HG02642 (cell line): ENCODE results near the gene MTMR12.
"Not testable (repeated sequence)": the region's sequence is repeated elsewhere in the genome, so short reads cannot be mapped to it uniquely, and the experiment has no call there.

Experiments used
- ATAC-seq: cut with Tn5 transposase; IDR thresholded peaks from one replicate; pipeline ENCODE4 v1.9.1; 2021; ENCODE audit warnings: mild to moderate bottlenecking; ENCODE audit not compliant: unreplicated experiment, poor library complexity

The MTMR12 gene

DNA sequence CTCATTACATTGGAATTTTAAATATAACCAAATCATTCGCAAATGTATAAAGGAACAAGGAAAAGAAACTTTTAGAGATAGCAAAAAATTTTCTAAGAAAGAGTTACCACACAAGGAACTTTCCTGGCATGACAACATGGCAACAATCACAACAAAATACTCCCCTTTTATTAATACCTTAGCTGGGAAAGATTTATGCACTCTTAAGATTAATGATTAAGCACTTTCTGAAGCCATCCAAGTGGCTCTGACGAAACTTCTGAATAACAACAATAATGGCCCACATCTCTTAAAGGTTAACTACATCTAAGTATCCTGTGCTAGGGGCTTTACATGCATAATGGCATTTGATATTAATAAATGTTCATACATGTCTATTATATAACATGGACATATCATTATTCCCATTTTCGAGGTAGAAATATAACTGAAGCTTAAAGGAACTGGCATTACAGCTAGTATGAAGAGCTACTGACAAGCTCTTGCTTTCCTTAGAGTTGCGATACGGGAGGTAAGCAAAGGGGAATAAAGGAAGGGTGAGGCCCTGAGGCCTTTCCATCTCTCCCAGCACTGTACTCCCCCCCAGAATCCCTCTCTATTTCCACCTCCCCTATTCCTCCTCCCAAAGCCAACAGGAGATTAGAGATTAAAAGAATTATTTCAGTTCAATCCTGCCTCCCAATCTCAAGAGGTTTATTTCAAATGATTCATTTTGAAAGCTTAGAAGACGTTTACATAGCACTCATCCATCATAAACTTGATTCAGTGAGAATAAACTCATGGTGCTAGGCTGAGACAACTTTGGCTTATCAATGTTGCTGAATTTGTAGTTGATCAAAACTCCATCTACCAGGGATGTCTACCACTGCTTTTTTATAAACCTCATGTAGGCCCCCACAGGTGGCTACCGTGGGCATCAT lies 9.6 kb downstream of the MTMR12 start:
- ATAC-seq: no peak

DNA sequence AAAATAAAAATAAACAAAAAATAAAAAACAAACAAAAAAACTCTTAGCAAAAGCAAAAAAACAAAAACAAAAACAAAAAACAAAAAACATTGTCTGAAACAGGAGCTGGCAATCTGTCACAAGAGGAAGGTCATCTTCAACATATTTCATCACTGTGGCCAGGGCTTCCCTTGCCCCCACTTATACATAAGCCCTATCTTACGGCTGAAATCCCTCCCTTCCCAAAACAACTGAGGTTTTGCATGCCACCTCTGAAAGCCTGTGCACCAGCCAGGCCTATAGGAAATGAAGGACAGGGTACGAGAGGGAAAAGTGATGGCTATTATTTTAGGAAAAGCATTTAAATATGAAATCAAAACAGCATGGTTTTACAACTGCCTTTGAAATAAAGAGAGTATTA lies 10.8 kb downstream of the MTMR12 start:
- no peak for ATAC-seq

DNA sequence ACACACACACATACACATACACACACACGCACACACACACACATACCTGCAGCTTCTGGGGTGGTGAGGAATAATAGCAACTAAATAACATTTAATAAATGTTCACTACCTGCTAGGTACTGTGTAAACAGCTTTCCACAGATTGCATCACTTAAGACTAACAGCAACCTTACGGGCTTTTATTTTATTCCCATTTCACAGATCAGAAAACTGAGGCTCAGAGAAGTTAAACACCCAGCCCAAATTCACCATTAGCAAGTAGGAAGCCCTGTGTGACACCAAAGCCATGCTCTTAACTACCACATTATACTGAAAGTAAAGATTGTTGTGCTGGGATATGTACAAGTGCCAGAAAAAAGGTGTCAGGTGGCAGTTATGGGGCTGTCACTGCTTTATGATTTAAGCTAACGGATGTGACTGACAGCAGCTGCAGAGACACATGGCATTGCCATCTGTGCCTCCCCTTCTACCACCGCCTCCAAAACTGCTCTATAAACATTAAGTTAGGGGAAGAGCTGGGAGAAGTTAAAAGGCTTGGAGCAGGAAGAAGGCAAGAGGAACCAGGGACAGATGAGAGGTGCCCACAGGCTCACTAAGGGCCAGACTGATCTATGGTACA lies 13.6 kb downstream of the MTMR12 start:
- ATAC-seq: no peak

DNA sequence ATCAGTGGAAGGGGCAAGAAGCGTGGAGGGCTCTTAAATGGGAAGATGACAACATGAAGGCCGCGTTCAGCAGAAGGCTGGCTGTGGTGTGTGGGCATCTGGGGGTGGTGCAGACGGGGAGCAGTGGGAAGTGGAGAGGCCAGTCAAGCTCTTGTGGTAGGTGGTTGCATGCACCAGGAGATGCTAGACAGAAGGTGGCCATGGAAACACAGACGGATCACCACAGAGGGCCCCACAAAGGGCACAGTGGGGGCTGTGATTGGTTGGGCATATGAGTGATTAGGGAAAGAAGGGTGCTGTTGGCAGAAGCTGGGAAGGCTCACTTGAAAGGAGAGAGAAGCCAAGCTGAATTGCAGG lies 14.7 kb downstream of the MTMR12 start:
- peak; percentile 63 for ATAC-seq

DNA sequence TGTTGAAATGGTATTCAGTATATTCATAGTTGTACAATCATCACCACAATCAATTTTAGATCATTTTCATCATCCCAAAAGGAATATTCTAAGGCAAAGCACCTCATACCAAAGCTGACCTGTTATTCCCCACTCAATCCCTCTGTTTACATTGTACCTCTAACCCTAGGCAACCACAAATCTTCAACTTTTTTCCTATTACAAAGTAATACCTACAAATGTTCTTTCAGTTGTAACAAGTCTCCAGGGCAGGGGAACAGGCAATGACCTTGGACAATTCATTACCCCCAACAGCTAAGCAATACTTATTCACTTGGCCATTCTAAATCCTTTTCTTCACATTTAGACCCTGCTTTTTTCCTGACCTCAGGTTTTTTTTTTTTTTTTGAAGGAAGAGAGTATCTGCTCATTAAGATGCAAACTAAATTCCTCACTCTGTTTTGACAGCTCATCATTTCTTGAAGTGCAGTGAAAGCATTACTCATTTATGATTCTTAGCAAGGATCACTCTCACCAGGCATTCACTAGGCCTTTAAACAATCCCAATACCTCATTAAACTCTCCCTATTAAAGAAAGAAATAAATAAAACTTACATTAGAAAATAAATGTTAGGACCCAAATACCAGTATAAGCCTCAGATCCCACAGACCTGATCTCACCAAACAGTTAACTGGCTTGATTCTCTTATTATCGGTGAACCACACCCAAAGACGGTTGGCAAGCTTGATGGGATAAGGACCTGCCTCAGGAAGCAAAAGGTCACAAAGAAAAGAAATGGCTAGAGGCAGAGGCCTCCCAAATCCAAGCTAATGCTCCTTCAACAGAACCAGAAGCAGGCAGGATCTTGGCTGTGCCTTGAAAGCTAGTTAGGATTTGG lies 15.3 kb downstream of the MTMR12 start:
- no peak for ATAC-seq

DNA sequence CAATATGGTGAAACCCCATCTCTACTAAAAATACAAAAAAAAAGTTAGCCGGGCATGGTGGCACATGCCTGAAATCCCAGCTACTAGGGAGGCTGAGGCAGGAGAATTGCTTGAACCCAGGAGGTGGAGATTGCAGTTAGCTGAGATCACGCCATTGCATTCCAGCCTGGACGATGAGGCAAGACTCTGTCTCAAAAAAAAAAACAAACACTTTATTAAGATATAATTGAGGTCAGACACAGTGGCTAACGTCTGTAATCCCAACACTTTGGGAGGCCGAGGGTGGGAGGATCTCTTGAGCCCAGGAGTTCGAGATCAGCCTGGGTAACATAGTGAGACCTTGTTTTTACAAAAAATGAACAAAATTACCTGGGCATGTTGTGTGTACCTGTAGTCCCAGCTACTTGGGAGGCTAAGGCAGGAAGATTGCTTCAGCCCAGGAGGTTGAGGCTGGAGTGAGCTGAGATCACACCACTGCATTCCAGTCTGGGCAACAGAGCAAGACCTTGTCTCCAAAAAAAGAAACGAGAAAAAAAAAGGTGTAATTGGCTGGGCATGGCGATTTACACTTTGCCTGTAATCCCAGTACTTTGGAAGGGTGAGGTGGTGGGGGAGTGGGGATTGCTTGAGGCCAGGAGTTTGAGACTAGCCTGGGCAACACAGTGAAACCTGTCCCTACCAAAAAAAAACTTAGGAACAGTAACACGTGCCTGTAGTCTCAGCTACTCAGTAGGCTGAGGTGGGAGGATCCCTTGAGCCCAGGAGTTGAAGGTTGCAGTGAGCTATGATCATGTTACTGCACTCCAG lies 16.6 kb downstream of the MTMR12 start:
- ATAC-seq: not testable (repeated sequence)

DNA sequence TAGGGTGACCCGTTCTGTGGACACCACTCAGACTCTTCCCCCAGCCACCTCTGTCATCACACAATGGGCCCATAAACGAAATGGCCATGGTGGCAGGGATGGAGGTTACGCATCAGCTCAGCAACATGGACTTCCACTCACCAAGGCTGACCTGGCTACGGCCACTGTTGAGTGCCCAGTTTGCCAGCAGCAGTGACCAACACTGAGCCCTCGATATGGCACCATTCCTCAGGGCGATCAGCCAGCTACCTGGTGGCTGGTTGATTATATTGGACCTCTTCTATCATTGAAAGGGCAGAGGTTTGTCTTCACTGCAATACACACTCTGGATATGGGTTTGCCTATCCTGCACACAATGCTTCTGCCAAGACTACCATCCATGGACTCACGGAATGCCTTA lies 21.1 kb downstream of the MTMR12 start:
- no peak for ATAC-seq

DNA sequence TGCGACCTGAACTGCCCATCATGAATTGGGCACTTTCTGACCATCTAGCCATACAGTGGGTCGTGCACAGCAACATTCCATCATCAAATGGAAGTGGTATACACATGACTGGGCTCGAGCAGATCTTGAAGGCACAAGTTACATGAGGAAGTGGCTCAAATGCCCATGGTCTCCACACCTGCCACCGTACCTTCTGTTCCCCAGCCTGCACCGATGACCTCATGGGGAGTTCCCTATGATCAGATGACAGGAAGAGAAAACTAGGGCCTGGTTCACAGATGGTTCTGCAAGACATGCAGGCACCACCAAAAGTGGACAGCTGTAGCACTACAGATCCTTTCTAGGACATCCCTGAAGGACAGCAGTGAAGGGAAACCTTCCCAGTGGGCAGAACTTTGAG lies 21.8 kb downstream of the MTMR12 start:
- ATAC-seq: peak; percentile 87

DNA sequence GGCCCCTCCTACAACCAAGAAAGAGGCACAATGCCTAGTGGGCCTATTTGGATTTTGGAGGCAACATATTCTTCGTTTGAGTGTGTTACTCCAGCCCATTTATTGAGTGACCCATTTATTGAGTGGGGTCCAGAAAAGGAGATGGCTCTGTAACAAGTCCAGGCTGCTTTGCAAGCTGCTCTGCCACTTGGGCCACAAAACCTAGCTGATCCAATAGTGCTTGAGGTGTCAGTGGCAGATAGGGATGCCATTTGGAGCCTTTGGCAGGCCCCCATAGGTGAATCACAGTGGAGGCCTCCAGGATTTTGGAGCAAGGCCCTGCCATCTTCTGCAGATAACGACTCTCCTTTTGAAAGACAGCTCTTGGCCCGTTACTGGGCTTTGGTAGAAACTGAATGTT lies 22.2 kb downstream of the MTMR12 start:
- not testable (repeated sequence) for ATAC-seq

DNA sequence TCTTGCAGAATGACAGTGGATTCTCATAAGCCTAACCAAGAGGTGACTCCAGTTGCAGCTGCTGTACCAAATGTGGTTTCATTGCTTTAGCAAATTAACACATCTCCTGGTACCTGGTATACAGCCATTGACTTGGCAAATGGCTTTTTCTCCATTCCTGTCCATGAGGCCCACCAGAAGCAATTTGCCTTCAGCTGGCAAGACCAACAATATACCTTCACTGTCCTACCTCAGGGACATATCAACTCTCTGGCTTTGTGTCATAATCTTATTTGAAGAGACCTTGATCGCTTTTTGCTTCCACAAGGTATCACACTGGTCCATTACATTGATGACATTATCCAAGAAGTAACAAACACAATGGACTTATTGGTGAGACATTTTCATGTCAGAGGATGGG lies 22.8 kb downstream of the MTMR12 start:
- ATAC-seq: not testable (repeated sequence)

DNA sequence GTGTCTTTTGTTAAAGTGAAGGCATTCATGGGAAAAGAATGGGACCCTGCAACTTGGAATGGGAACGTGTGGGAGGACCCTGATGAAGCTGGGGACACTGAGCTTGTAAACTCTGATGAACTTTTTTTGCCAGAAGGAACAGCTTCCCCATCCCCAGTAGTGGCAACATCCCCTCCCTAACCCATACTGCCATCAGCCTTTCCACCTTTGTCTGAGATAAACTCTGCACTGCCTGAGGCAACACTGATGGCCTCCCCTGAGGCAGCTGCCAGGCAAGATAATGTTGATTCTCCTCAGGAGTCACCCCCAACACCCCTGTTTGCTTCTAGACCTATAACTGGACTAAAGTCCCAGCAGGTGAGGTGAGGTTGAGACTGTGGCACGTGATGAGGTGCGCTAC lies 24.6 kb downstream of the MTMR12 start:
- not testable (repeated sequence) for ATAC-seq

DNA sequence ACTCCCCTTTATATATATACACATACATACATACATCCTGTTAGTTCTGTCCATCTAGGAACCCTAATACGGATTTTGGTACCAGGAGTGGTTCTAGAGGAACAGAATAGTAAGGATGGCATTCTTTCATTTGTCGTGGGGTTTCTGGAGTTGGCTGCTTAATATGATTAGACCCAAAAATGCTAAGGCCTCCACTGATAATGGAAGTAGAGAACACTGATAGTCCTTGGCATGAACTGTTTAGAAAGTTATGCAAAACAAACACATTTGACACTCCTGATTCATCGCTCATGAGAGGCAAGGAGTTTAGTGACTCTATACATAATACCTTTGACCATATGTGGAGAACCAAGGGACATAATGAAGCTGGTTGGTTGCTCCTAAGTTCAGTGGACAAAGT lies 25.2 kb downstream of the MTMR12 start:
- ATAC-seq: not testable (repeated sequence)

DNA sequence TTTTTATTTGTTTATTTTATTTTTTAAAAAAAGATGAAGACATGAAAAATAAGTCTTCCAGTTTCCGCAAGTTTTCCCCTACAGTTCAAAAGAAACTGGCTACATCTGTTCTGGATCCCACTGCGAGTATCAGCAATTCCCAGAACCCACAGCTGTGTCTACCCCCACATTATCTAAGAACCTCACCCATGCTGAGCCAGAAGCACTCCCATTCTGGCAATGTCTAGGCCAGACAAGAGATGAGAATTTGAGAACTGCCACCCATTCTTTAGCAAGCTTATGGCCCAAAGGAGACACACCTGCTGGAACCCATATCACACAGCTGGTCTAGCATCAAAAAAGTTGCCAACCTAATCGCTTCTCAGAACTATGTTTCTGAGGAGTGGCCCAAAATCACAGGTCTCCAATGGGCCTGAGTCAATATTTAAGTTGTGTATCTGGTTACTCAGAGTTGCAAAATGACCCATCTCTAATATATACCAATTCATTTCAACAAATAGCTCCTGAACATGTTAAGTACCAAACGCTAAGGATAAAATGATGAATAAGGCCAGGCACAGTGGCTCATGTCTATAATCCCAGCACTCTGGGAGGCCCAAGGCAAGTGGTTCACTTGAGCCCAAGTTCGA lies 27.1 kb downstream of the MTMR12 start:
- no peak for ATAC-seq

DNA sequence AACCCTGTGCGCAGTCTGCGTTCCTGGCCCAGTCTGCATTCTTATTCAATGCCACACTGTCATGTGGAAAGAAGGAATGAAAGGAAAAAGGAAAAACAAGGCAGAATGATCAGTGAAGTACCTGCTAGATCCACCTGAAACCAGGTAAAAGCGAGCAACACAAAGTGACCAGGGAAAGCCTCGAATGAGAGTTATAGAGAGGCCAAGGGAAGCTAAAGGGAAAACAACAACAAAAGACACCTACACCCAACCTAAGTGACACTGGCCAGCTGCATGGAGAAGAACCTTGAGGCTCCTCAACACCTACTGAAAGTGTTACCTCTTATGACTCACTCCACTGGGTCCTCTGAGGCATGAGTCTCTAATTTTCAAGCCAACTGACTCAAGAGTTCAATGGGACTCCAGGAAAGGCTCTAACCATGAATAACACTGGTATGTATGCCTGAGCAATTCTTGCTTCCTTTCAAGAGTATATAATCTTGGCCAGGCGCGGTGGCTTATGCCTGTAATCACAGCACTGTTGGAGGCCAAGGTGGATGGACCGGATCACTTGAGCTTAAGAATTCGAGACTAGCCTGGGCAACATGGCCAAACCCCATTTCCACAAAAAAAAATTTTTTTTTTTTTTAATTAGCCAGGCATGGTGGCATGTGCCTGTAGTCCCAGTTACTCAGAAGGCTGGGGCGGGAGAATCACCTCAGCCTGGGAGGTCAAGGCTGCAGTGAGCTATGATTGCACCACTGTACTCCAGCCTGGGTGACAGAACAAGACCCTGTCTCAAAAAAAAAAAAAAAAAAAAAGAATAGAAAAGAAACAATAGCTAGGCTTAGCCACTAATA lies 29.0 kb downstream of the MTMR12 start:
- ATAC-seq: peak; percentile 56

DNA sequence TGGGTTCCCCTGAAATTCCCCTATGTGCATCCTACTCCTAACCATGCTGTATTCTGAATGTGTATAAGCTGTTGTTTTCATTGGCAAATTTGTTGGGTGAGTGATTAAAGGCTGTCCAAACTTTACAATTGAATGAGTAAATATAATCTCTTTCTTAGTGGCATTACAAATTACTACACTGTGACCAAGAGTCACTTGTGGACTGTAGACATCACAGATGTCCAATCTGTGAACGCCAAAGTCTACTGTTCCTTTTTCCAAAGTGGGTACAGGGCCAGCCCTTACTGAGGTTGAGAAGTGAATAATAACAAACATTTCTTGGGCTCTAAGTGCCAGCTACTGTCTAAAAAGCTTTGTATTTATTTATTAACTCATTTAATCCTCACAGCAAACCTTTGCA lies 29.7 kb downstream of the MTMR12 start:
- ATAC-seq: no peak

DNA sequence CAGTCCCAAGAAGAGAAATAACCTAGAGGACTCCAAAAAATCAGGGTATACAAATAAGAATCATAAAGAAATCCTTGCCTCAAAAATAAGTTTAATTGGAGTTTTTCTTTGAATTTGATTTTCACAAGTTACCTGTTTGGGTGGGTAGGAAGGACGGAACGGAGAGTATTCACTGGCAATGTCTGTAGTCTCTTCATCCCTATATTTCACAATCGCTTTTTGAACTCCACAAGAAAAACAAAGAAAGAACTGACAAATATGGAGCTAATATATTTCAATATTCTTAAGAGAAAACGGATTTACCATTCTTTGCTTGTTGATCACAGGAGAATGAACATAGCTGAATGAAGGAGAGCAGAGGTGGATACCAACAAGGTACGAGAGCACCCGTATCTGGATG lies 30.1 kb downstream of the MTMR12 start:
- no peak for ATAC-seq

DNA sequence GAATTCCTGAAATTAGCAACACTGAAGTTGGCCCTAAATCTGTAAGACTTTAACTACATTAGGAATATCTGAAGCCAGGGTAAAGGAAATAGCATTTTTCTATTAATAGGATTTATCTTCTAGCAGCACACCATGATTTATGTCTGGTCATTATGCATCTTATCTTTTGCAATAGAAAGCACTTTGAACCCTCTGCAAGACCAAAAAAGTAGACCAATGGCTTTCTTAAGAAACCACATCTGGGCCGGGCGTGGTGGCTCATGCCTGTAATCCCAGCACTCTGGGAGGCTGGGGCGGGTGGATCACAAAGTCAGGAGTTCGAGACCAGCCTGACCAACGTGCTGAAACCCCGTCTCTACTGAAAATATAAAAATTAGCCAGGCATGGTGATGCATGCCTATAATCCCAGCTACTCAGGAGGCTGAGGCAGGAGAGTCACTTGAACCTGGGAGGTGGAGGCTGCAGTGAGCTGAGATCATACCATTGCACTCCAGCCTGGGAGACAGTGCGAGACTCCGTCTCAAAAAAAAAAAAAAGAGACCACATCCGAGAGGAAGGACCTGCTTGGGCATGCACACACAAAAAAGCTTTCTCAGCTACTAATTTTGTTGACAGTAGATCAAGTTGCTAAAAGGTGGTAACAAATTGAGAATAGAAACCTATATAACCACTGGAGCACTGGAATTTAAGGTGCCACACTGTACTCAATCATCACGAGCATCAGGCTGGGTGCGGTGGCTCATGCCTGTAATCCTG lies 31.2 kb downstream of the MTMR12 start:
- not testable (repeated sequence) for ATAC-seq

DNA sequence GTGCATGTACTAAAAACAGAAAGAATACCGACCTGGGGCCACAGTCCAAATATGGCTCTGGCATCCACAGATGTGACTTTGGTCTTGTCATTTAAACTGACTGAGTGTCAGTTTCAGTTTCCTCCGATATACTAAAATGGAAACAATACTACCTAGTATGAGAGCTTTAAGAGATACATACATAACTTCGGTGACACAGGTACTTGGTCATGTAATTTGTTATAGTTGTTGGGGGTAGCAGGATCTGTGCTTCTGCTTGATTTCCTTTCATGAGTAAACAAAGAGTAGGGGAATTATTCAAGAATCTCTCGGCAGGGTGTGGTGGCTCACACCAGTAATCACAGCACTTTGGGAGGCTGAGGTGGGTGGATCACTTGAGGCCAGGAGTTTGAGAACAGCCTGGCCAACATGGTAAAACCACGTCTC lies 32.1 kb downstream of the MTMR12 start:
- ATAC-seq: peak; percentile 85
